ENCODE measurements around the gene MAP1B. TPM values are rescaled to one million over a fixed set of nuclear protein-coding genes. Genes with fewer than 3 reads are reported as not detected.

Gene MAP1B
- total and polyA plus RNA-seq, 2 donors from 2014 or later, result 3.6 to 57.0 TPM

DNA sequence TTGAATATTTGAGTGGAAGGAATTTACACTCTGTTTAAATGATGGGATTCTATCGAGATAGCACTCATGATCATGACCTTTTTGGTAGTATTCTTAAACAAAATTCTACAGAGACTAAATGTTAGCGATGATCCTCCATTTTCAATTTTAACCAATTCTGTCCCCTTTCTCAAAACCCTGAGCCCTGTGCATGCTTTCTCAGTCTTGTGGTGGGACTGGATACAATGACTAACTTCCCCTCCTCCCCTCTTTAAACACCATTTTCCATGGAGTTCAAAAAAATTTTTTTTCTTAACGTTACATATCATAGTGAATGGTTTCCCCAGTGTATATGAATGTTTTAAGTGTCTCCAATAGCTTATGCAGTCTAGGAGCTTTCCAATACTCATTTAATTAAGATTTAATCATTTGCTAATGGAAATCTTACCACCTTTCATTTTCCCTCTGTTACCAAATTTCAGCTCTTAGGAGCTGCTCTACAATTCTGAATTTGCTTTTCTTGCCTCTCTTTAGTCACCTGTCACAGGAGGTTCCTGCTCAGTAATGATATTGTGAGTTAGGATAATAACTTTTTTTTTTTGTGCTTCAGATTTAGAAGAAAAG lies 101.2 kb downstream of the MAP1B start:
- TF ChIP-seq, protein P1, sequence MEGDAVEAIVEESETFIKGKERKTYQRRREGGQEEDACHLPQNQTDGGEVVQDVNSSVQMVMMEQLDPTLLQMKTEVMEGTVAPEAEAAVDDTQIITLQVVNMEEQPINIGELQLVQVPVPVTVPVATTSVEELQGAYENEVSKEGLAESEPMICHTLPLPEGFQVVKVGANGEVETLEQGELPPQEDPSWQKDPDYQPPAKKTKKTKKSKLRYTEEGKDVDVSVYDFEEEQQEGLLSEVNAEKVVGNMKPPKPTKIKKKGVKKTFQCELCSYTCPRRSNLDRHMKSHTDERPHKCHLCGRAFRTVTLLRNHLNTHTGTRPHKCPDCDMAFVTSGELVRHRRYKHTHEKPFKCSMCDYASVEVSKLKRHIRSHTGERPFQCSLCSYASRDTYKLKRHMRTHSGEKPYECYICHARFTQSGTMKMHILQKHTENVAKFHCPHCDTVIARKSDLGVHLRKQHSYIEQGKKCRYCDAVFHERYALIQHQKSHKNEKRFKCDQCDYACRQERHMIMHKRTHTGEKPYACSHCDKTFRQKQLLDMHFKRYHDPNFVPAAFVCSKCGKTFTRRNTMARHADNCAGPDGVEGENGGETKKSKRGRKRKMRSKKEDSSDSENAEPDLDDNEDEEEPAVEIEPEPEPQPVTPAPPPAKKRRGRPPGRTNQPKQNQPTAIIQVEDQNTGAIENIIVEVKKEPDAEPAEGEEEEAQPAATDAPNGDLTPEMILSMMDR (IDR thresholded peaks at IDR 0.05; ENCODE audit: borderline replicate concordance, extremely low read depth, insufficient read depth), result no peak
- Histone ChIP-seq H3K4me3 (ENCODE audit: low read length in 3 of 3) (no peak overlapping the region), H3K27me3 (ENCODE audit: control insufficient read depth, insufficient read depth, low read length) (no peaks in the 10 kb centered on the region), H3K4me1 (ENCODE audit: control insufficient read depth in 2 of 3, insufficient read depth in 2 of 3, low read depth in 1 of 3, low read length in 3 of 3) (no peaks in the 10 kb centered on the region), H3K9me3 (ENCODE audit: control insufficient read depth in 2 of 3, insufficient read depth in 1 of 3, low read length in 3 of 3) (no peaks in the 10 kb centered on the region), H3K36me3 (ENCODE audit: control insufficient read depth in 2 of 3, insufficient read depth in 3 of 3, low read length in 3 of 3) (no peaks in the 10 kb centered on the region), H3K27ac (ENCODE audit: low read depth in 2 of 2, low read length in 2 of 2) (no peak overlapping the region), H3K9ac (ENCODE audit: low read length in 3 of 3) (no peak overlapping the region)
- DNase-seq (no peak), FAIRE-seq (no peak)
- intact Hi-C loops (cut with DNase I), result no loop called here

DNA sequence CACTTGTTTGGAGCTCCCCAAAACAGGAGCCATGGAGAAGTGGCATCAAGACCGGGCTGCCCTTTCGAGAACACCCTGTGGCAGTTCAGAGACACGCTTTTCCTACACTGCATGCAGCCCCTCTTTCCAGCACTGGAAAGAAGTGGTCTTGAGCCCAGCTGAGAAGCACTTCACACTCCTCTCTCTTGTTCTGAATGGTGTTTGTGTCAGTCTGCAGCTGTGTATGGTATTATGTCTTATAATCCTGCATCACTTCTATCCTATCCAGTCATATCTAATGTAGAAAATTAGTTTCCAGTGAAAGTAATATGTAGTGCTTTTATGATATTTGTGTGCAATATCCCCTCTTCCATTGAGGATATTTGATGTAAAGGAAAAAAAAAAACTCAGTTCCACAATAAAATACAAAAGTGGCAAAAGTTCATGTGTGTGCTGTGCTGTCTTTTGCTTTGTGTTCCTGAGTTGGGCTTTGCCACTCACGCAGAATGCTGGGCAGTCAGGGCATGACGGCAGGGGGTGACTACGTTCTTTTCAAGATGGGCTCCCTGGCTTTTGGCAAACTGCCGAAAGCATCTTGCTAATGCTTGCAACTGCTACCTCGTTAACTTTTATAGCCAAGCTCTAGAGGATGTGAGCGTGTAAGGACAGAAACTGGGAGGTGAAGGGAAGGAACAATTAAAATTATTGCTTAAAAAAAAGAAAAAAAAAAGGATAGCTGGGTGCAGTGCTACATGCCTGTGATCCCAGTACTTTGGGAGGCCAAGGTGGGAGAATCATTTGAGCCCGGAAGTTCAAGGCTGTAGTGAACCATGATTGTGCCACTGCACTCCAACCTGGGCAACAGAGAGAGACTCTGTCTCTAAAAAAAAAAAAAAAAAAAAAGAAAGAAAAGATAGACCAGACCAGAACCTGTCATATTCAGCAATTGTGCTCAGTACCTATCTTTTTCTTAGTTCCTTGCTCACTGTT lies 102.2 kb downstream of the MAP1B start:
- Histone ChIP-seq H3K9me3 (ENCODE audit: control insufficient read depth in 2 of 3, insufficient read depth in 1 of 3, low read length in 3 of 3) (no peaks in the 10 kb centered on the region), H3K4me1 (ENCODE audit: control insufficient read depth in 2 of 3, insufficient read depth in 2 of 3, low read depth in 1 of 3, low read length in 3 of 3) (no peaks in the 10 kb centered on the region), H3K27ac (ENCODE audit: low read depth in 2 of 2, low read length in 2 of 2) (no peak overlapping the region), H3K4me3 (ENCODE audit: low read length in 3 of 3) (no peak overlapping the region), H3K9ac (ENCODE audit: low read length in 3 of 3) (no peak overlapping the region), H3K36me3 (ENCODE audit: control insufficient read depth in 2 of 3, insufficient read depth in 3 of 3, low read length in 3 of 3) (no peaks in the 10 kb centered on the region), H3K27me3 (ENCODE audit: control insufficient read depth, insufficient read depth, low read length) (no peaks in the 10 kb centered on the region)
- DNase-seq (peak in 4 of 5 donors; percentile 39 to 90 (median 64)), FAIRE-seq (no peak)
- intact Hi-C loops (cut with DNase I), result no loop called here
- TF ChIP-seq, protein P1 (IDR thresholded peaks at IDR 0.05; ENCODE audit: borderline replicate concordance, extremely low read depth, insufficient read depth), result no peak

DNA sequence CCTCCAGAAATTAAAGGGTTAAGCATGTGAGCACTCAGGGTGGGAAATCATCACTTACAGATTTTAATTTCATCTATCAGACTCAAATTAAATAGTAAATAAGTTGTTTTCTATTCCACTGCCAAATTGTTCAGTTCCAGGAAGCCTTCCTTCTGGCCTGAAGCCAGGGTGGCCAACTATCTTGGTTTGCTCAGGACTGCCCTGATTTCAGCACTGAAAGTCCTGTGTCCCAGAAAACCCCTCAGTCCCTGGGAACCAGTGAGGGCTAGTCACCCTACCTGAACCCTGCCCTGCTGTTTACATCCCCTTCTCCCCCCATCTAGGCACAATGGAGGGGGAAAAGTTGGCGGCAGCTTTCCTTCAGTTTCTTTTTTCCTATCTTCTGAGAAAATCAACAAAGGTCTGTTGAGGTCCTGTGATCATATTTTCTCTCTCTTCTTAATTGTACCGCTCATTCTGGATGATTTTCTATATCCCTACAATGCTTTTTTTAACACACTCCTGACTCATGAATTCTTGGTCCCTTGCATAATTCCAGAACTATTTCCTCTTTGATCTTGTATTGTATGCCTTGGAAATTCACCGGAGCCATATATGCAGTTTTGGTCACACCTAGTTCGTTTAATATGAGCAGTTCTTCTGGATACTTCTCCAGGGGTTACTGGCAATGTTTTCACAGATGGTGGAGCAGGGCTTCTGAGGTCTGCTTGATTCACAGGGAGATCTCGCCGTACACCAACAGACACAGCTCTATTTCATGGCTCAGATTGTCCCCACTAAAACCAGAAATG lies 103.8 kb downstream of the MAP1B start:
- no peaks in the 10 kb centered on the region for H3K9me3 ChIP-seq (ENCODE audit: control insufficient read depth in 2 of 3, insufficient read depth in 1 of 3, low read length in 3 of 3)
- FAIRE-seq (no peak), DNase-seq (peak in 2 of 5 donors; percentile 28 to 77)
- H3K4me3 ChIP-seq (ENCODE audit: low read length in 3 of 3), result no peak overlapping the region
- H3K4me1 ChIP-seq (ENCODE audit: control insufficient read depth in 2 of 3, insufficient read depth in 2 of 3, low read depth in 1 of 3, low read length in 3 of 3), result no peaks in the 10 kb centered on the region
- TF ChIP-seq, protein P1 (IDR thresholded peaks at IDR 0.05; ENCODE audit: borderline replicate concordance, extremely low read depth, insufficient read depth), result no peak
- no peak overlapping the region for H3K9ac ChIP-seq (ENCODE audit: low read length in 3 of 3)
- peak overlapping the region; percentile 33 to 43 for H3K27ac ChIP-seq (ENCODE audit: low read depth in 2 of 2, low read length in 2 of 2)
- no peaks in the 10 kb centered on the region for H3K27me3 ChIP-seq (ENCODE audit: control insufficient read depth, insufficient read depth, low read length)
- intact Hi-C loops (cut with DNase I), result no loop called here
- no peaks in the 10 kb centered on the region for H3K36me3 ChIP-seq (ENCODE audit: control insufficient read depth in 2 of 3, insufficient read depth in 3 of 3, low read length in 3 of 3)

Measured in kidney (tissue), 14 donors.